K562 (cell line): ENCODE measurements around the gene ANKRD34A. TPM values are rescaled to one million over a fixed set of nuclear protein-coding genes. Genes with fewer than 3 reads are reported as not detected.
A peak's percentile ranks its signal among the peaks of the same experiment; 100 is the strongest.

Experiments used
- CEBPB ChIP-seq: fragments of 450-650 bp; IDR thresholded peaks from 2 replicates; pipeline ENCODE4 v1.6.1; 2016; ENCODE audit warnings: missing genetic modification characterization, missing compliant biosample characterization
- HSF4 ChIP-seq: fragments of 250-450 bp; sonication (Bioruptor Pico); IDR thresholded peaks from 2 replicates; pipeline ENCODE4 v2.1.2; 2022; ENCODE audit warnings: mild to moderate bottlenecking, moderate library complexity, borderline replicate concordance
- NFE2L1 ChIP-seq: fragments of 450-650 bp; IDR thresholded peaks from 2 replicates; pipeline ENCODE4 v1.6.1; 2016; ENCODE audit warnings: missing genetic modification characterization, low read depth, mild to moderate bottlenecking, missing compliant biosample characterization, moderate library complexity, borderline replicate concordance
- NR2F6 ChIP-seq: fragments of 450-650 bp; formaldehyde crosslinking; IDR thresholded peaks from 2 replicates; pipeline ENCODE4 v1.4.0; 2020; ENCODE audit warnings: mild to moderate bottlenecking
- SAFB ChIP-seq: fragments of 200-400 bp; formaldehyde crosslinking; IDR thresholded peaks from 2 replicates; pipeline ENCODE4 v1.6.1; 2017; ENCODE audit warnings: low read depth, low read length, borderline replicate concordance
- SAFB2 ChIP-seq: fragments of 200-400 bp; formaldehyde crosslinking; IDR thresholded peaks from 2 replicates; pipeline ENCODE4 v1.6.1; 2018; ENCODE audit warnings: borderline replicate concordance, low read length, low read depth, moderate library complexity; ENCODE audit not compliant: severe bottlenecking
- SMAD4 ChIP-seq: fragments of 250-450 bp; sonication (Bioruptor Pico); conservative IDR thresholded peaks from 2 replicates; pipeline ENCODE4 v1.8.0; 2021; ENCODE audit warnings: inconsistent platforms, mild to moderate bottlenecking, moderate library complexity
- SRSF9 ChIP-seq: fragments of 200-400 bp; formaldehyde crosslinking; IDR thresholded peaks from 2 replicates; pipeline ENCODE4 v1.6.1; 2017; ENCODE audit warnings: low read depth, low read length, borderline replicate concordance
- TCFL5 ChIP-seq: fragments of 250-450 bp; sonication (Bioruptor Pico); conservative IDR thresholded peaks from 2 replicates; pipeline ENCODE4 v1.6.1; 2021; ENCODE audit warnings: mild to moderate bottlenecking, moderate library complexity, matching md5 sums
- ZC3H8 ChIP-seq: fragments of 450-650 bp; IDR thresholded peaks from 2 replicates; pipeline ENCODE4 v1.6.1; 2017
- ZNF41 ChIP-seq: fragments of 250-450 bp; sonication (Bioruptor Pico); conservative IDR thresholded peaks from 2 replicates; pipeline ENCODE4 v1.4.0; 2020; ENCODE audit warnings: mild to moderate bottlenecking
- polyA plus RNA-seq, 8 experiments: library from polyadenylated mRNA; depleted of rRNA in 4 of 8; stranded (reverse) in 5 of 8; unstranded in 3 of 8; fragments of >200 nt; fragmentation: Nextera tagmentation in 2 of 8; fragmentation: Illumina TruSeq in 1 of 8; extraction: Ambion mirVana in 2 of 8; extraction: Trizol in 1 of 8; gene quantifications; 2 replicates each; pipeline versions ENCODE4 v1.2.1 to v1.2.3, GENCODE V29; 2011 to 2014; ENCODE audit warnings: inconsistent platforms in 1 of 8, missing spikeins in 1 of 8
- total RNA-seq, 7 experiments: library from RNA; depleted of rRNA in 6 of 7; stranded (reverse); fragments of >200 nt in 6 of 7; fragmentation: Illumina TruSeq in 2 of 7; extraction: Trizol in 2 of 7; gene quantifications; 2 replicates each; pipeline versions ENCODE4 v1.2.1 to v1.2.3, GENCODE V29; 2011 to 2021; ENCODE audit warnings: low replicate concordance in 1 of 7
- TF ChIP-seq, protein P1 (sequence below): fragments of 450-650 bp; IDR thresholded peaks from 2 replicates; pipeline ENCODE4 v1.6.1; 2016; ENCODE audit warnings: mild to moderate bottlenecking, moderate library complexity
- TF ChIP-seq, protein P2 (sequence below): fragments of 450-650 bp; formaldehyde crosslinking; IDR thresholded peaks from 2 replicates; pipeline ENCODE4 v1.4.0; 2022; ENCODE audit warnings: mild to moderate bottlenecking, moderate library complexity
- TF ChIP-seq, protein P3 (sequence below): fragments of 250-450 bp; sonication (Bioruptor Pico); IDR thresholded peaks from 2 replicates; pipeline ENCODE4 v1.8.0; 2022; ENCODE audit warnings: inconsistent platforms

The ANKRD34A gene
- total and polyA plus RNA-seq, 9 of the 15 experiments (the other 6 are each of a cell fraction or from before 2014, with no cell fraction given): 0.06 to 1.6 (median 0.43) TPM

DNA sequence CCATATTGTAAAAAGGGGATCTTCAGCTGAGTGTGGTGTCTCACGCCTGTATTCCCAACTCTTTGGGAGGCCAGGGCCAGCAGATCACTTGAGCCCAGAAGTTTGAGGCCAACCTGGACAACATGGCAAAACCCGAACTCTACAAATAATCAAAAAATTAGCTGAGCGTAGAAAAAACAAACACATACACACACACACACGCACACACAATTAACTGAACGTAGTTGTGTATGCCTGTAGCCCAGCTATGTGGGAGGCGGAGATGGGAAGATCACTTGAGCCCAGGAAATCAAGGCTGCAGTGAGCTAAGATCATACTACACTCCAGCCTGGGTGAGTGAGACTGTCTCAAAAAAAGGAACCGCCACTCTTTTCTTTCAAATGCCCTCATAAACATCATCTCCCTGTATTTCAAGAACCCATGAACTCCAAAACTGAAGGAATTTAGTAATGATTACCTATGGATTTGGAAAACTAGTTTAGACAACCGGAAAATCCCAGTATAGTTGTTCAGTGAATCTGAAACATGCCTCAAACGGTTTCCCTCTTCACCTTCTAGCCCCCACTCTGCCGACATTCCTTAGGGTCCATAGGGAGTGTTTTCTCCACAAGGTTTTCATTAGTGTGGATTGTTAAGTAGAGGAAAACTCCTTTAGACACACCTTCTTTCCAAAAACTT is 27.5 kb upstream of the ANKRD34A start (continued):
- TF ChIP-seq, protein P1, sequence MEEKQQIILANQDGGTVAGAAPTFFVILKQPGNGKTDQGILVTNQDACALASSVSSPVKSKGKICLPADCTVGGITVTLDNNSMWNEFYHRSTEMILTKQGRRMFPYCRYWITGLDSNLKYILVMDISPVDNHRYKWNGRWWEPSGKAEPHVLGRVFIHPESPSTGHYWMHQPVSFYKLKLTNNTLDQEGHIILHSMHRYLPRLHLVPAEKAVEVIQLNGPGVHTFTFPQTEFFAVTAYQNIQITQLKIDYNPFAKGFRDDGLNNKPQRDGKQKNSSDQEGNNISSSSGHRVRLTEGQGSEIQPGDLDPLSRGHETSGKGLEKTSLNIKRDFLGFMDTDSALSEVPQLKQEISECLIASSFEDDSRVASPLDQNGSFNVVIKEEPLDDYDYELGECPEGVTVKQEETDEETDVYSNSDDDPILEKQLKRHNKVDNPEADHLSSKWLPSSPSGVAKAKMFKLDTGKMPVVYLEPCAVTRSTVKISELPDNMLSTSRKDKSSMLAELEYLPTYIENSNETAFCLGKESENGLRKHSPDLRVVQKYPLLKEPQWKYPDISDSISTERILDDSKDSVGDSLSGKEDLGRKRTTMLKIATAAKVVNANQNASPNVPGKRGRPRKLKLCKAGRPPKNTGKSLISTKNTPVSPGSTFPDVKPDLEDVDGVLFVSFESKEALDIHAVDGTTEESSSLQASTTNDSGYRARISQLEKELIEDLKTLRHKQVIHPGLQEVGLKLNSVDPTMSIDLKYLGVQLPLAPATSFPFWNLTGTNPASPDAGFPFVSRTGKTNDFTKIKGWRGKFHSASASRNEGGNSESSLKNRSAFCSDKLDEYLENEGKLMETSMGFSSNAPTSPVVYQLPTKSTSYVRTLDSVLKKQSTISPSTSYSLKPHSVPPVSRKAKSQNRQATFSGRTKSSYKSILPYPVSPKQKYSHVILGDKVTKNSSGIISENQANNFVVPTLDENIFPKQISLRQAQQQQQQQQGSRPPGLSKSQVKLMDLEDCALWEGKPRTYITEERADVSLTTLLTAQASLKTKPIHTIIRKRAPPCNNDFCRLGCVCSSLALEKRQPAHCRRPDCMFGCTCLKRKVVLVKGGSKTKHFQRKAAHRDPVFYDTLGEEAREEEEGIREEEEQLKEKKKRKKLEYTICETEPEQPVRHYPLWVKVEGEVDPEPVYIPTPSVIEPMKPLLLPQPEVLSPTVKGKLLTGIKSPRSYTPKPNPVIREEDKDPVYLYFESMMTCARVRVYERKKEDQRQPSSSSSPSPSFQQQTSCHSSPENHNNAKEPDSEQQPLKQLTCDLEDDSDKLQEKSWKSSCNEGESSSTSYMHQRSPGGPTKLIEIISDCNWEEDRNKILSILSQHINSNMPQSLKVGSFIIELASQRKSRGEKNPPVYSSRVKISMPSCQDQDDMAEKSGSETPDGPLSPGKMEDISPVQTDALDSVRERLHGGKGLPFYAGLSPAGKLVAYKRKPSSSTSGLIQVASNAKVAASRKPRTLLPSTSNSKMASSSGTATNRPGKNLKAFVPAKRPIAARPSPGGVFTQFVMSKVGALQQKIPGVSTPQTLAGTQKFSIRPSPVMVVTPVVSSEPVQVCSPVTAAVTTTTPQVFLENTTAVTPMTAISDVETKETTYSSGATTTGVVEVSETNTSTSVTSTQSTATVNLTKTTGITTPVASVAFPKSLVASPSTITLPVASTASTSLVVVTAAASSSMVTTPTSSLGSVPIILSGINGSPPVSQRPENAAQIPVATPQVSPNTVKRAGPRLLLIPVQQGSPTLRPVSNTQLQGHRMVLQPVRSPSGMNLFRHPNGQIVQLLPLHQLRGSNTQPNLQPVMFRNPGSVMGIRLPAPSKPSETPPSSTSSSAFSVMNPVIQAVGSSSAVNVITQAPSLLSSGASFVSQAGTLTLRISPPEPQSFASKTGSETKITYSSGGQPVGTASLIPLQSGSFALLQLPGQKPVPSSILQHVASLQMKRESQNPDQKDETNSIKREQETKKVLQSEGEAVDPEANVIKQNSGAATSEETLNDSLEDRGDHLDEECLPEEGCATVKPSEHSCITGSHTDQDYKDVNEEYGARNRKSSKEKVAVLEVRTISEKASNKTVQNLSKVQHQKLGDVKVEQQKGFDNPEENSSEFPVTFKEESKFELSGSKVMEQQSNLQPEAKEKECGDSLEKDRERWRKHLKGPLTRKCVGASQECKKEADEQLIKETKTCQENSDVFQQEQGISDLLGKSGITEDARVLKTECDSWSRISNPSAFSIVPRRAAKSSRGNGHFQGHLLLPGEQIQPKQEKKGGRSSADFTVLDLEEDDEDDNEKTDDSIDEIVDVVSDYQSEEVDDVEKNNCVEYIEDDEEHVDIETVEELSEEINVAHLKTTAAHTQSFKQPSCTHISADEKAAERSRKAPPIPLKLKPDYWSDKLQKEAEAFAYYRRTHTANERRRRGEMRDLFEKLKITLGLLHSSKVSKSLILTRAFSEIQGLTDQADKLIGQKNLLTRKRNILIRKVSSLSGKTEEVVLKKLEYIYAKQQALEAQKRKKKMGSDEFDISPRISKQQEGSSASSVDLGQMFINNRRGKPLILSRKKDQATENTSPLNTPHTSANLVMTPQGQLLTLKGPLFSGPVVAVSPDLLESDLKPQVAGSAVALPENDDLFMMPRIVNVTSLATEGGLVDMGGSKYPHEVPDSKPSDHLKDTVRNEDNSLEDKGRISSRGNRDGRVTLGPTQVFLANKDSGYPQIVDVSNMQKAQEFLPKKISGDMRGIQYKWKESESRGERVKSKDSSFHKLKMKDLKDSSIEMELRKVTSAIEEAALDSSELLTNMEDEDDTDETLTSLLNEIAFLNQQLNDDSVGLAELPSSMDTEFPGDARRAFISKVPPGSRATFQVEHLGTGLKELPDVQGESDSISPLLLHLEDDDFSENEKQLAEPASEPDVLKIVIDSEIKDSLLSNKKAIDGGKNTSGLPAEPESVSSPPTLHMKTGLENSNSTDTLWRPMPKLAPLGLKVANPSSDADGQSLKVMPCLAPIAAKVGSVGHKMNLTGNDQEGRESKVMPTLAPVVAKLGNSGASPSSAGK: no peak
- TF ChIP-seq ZNF41 (CRISPR knock-in tag): peak; percentile 65; the same call in 1 of the 2 replicates
- TF ChIP-seq TCFL5: peak; percentile 75
- 0 out of 2 replicates have a peak, but pooled peaks have one; percentile 17 for TF ChIP-seq SMAD4
- no peak for TF ChIP-seq SAFB2
- peak; percentile 67 for TF ChIP-seq NR2F6 (CRISPR knock-in tag)
- no peak for TF ChIP-seq ZC3H8
- TF ChIP-seq, protein P2, sequence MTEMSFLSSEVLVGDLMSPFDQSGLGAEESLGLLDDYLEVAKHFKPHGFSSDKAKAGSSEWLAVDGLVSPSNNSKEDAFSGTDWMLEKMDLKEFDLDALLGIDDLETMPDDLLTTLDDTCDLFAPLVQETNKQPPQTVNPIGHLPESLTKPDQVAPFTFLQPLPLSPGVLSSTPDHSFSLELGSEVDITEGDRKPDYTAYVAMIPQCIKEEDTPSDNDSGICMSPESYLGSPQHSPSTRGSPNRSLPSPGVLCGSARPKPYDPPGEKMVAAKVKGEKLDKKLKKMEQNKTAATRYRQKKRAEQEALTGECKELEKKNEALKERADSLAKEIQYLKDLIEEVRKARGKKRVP (CRISPR knock-in tag): peak; percentile 89
- no peak for TF ChIP-seq NFE2L1
- no peak for TF ChIP-seq SRSF9
- no peak for TF ChIP-seq CEBPB
- no peak; the same call in 1 of the 2 replicates for TF ChIP-seq HSF4 (CRISPR knock-in tag)
- TF ChIP-seq, protein P3, sequence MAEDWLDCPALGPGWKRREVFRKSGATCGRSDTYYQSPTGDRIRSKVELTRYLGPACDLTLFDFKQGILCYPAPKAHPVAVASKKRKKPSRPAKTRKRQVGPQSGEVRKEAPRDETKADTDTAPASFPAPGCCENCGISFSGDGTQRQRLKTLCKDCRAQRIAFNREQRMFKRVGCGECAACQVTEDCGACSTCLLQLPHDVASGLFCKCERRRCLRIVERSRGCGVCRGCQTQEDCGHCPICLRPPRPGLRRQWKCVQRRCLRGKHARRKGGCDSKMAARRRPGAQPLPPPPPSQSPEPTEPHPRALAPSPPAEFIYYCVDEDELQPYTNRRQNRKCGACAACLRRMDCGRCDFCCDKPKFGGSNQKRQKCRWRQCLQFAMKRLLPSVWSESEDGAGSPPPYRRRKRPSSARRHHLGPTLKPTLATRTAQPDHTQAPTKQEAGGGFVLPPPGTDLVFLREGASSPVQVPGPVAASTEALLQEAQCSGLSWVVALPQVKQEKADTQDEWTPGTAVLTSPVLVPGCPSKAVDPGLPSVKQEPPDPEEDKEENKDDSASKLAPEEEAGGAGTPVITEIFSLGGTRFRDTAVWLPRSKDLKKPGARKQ: no peak
- no peak for TF ChIP-seq SAFB
